Measurements from ENCODE around the gene PPP1R14C.

GRCh38 chr6:150200428-150201100 lies 57.7 kb downstream of the PPP1R14C start:
- no peak for TF ChIP-seq CTCF (optimal IDR thresholded peaks at IDR 0.05 in 1 of 3, IDR thresholded peaks at IDR 0.05 in 1 of 3, conservative IDR thresholded peaks at IDR 0.05 in 1 of 3; ENCODE audit: extremely low read depth in 1 of 3, insufficient read depth in 2 of 3, low read length in 3 of 3)
- no peak for TF ChIP-seq EZH2 (IDR thresholded peaks at IDR 0.05; ENCODE audit: low read length)

Measured in keratinocyte (primary cell).